Upper lobe of left lung (tissue), 4 donors: ENCODE measurements around the gene PRKCE.

Experiments used
- CTCF ChIP-seq, 6 experiments: fragments of 450-650 bp in 4 of 6; fragments of 200-600 bp in 2 of 6; sonication (generic) in 2 of 6; IDR thresholded peaks; one replicate each; pipeline ENCODE4 v1.5.1; 2016 to 2019; ENCODE audit warnings: antibody characterized with exemption in 6 of 6
- EP300 ChIP-seq, 4 donors: sonication (generic); formaldehyde crosslinking; IDR thresholded peaks; one replicate each; pipeline ENCODE4 v1.5.1; 2017; ENCODE audit warnings: antibody characterized with exemption in 4 of 4, control low read depth in 2 of 4

- TF ChIP-seq CTCF (IDR thresholded peaks at IDR 0.05) (no peak), EP300 (IDR thresholded peaks at IDR 0.05) (no peak)
These were observed 573.7 kb downstream of the PRKCE start for GRCh38 chr2:46225150-46225625.
